ENCODE measurements around the gene NTM.

Gene NTM

DNA sequence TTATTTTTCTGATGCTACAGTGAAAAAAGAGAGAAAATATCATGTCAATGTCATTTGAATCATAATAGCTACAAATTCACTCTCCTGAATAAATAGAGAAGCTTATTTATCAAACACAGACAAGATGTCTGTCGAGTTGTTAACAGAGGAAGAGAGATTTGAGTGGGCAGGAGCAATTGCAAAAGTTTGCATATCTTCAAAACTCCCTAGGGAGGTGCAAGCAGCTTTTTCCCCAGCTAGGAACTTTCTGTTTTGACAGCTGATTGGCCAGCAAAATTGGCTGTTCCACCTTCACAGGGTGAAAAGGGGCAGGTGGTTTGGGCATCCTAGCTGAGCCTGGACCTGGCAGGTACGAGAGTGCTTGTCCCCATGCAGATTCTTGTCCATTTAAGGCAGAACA lies 98.2 kb downstream of the NTM start:
- Histone ChIP-seq H3K27ac (replicated peaks; ENCODE audit: low read length) (no peak overlapping the region), H2AK5ac (ENCODE audit: low read depth, low read length) (no peak overlapping the region), H2BK5ac (ENCODE audit: low read length) (no peak overlapping the region), H3K4ac (ENCODE audit: low read length) (no peak overlapping the region), H2BK120ac (ENCODE audit: low read depth, low read length) (no peak overlapping the region), H3K4me3 (ENCODE audit: low read length in 2 of 2) (no peak overlapping the region), H3K9ac (ENCODE audit: low read depth, low read length, poor library complexity) (no peak overlapping the region), H3K18ac (ENCODE audit: low read length) (no peak overlapping the region), H4K8ac (ENCODE audit: low read depth, low read length) (no peak overlapping the region), H2BK12ac (ENCODE audit: low read length) (no peak overlapping the region), H3K79me1 (ENCODE audit: low read depth, low read length) (no peaks in the 10 kb centered on the region), H2AFZ (ENCODE audit: low read length) (no peak overlapping the region), H3K23ac (ENCODE audit: low read depth, low read length, poor library complexity) (no peak overlapping the region), H3K4me1 (ENCODE audit: control insufficient read depth in 2 of 2, insufficient read depth in 1 of 2, low read depth in 1 of 2, low read length in 2 of 2) (peaks cover 0 to 27% of the 10 kb centered on the region in 2 donors), H3K14ac (ENCODE audit: low read length) (no peak overlapping the region), H3K27me3 (ENCODE audit: control insufficient read depth in 3 of 3, insufficient read depth in 3 of 3, low read depth in 1 of 3, low read length in 3 of 3) (no peaks in the 10 kb centered on the region), H3K36me3 (replicated peaks in 1 of 2; ENCODE audit: control insufficient read depth in 2 of 2, insufficient read depth in 2 of 2, low read length in 2 of 2) (no peaks in the 10 kb centered on the region), H2BK15ac (ENCODE audit: low read length) (no peak overlapping the region), H4K91ac (ENCODE audit: low read depth, low read length, poor library complexity) (no peak overlapping the region), H3K4me2 (ENCODE audit: insufficient read depth, low read length, poor library complexity, severe bottlenecking) (no peak overlapping the region), H3K9me3 (replicated peaks in 1 of 2; ENCODE audit: control insufficient read depth in 2 of 2, insufficient read depth in 1 of 2, low read depth in 1 of 2, low read length in 2 of 2) (no peaks in the 10 kb centered on the region)
- no peak for DNase-seq (ENCODE audit: low spot score)
- no CpG with 5 or more reads among the region's 2 CpGs for WGBS, 2 donors (ENCODE audit: extremely low coverage in 2 of 2, insufficient read length in 2 of 2, insufficient replicate concordance in 1 of 2)

DNA sequence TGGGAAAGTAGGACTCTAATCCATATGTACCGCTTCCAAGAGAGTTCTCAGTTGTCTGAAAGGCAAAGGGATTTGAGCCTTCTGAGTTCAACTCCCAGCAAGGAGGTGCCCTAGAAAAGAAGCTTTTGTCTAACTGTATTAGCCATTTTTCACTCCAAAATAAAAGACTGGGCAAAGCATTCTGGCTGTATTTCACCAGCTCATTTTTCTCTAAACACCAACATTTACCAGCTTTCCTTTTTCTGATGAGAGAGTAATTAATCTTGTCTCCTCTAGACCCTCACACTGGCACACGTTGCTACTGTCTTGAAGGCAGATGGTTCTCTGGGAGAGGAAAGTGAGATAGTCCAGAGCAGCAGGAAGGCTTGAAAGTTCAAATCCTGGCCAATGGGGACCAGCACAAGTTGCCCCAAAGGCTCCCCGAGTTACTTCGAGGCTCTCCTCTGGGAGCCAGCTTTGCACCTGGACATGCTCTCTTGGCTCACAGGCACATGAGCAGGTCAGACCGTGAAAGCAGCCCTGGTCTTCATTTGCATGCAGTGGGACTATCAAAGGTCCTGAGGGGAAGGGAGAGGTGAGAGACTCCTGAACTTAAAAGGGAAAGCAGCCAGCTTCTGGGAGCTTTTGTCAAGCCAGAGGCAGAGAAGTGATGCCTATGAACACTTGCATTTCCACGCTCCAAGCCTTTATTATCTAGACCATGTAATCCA lies 100.0 kb downstream of the NTM start:
- no peak overlapping the region for H4K8ac ChIP-seq (ENCODE audit: low read depth, low read length)
- H2AFZ ChIP-seq (ENCODE audit: low read length), result no peak overlapping the region
- no peak overlapping the region for H3K23ac ChIP-seq (ENCODE audit: low read depth, low read length, poor library complexity)
- H3K27me3 ChIP-seq (ENCODE audit: control insufficient read depth in 3 of 3, insufficient read depth in 3 of 3, low read depth in 1 of 3, low read length in 3 of 3), result no peaks in the 10 kb centered on the region
- no peak overlapping the region for H3K27ac ChIP-seq (replicated peaks; ENCODE audit: low read length)
- no peak overlapping the region for H2BK12ac ChIP-seq (ENCODE audit: low read length)
- no CpG with 5 or more reads among the region's 6 CpGs for WGBS, 2 donors (ENCODE audit: extremely low coverage in 2 of 2, insufficient read length in 2 of 2, insufficient replicate concordance in 1 of 2)
- no peak for DNase-seq (ENCODE audit: low spot score)
- H2BK15ac ChIP-seq (ENCODE audit: low read length), result no peak overlapping the region
- no peak overlapping the region for H3K4me3 ChIP-seq (ENCODE audit: low read length in 2 of 2)
- H3K9me3 ChIP-seq (replicated peaks in 1 of 2; ENCODE audit: control insufficient read depth in 2 of 2, insufficient read depth in 1 of 2, low read depth in 1 of 2, low read length in 2 of 2), result no peaks in the 10 kb centered on the region
- H3K14ac ChIP-seq (ENCODE audit: low read length), result no peak overlapping the region
- no peaks in the 10 kb centered on the region for H3K36me3 ChIP-seq (replicated peaks in 1 of 2; ENCODE audit: control insufficient read depth in 2 of 2, insufficient read depth in 2 of 2, low read length in 2 of 2)
- H3K79me1 ChIP-seq (ENCODE audit: low read depth, low read length), result no peaks in the 10 kb centered on the region
- H2AK5ac ChIP-seq (ENCODE audit: low read depth, low read length), result no peak overlapping the region
- H3K4me1 ChIP-seq (ENCODE audit: control insufficient read depth in 2 of 2, insufficient read depth in 1 of 2, low read depth in 1 of 2, low read length in 2 of 2), result peaks cover 0 to 26% of the 10 kb centered on the region in 2 donors
- no peak overlapping the region for H3K4me2 ChIP-seq (ENCODE audit: insufficient read depth, low read length, poor library complexity, severe bottlenecking)
- H3K4ac ChIP-seq (ENCODE audit: low read length), result no peak overlapping the region
- no peak overlapping the region for H3K9ac ChIP-seq (ENCODE audit: low read depth, low read length, poor library complexity)
- no peak overlapping the region for H4K91ac ChIP-seq (ENCODE audit: low read depth, low read length, poor library complexity)
- H3K18ac ChIP-seq (ENCODE audit: low read length), result no peak overlapping the region
- H2BK5ac ChIP-seq (ENCODE audit: low read length), result no peak overlapping the region
- H2BK120ac ChIP-seq (ENCODE audit: low read depth, low read length), result no peak overlapping the region

DNA sequence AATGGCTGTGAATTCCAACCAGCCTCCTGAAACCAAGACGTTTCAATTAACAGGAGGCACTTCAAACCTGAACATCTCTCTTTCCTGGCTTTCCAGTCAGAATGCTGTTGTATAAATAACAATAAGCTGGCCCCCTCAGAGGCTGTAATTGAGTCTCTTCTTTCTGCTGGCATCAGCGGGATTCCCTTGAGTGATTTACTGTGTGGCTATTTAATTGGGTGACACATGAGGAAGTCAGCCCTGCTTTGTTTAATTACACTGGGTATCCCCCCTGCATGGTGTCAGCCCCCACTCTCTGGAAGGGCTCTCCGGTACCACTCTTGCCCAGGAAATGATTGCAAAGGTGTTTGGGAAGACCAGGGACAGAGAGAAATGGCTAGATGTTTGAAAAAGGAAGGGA lies 101.6 kb downstream of the NTM start:
- H2BK120ac ChIP-seq (ENCODE audit: low read depth, low read length), result no peak overlapping the region
- no peak overlapping the region for H2BK15ac ChIP-seq (ENCODE audit: low read length)
- no peaks in the 10 kb centered on the region for H3K27me3 ChIP-seq (ENCODE audit: control insufficient read depth in 3 of 3, insufficient read depth in 3 of 3, low read depth in 1 of 3, low read length in 3 of 3)
- no peaks in the 10 kb centered on the region for H3K36me3 ChIP-seq (replicated peaks in 1 of 2; ENCODE audit: control insufficient read depth in 2 of 2, insufficient read depth in 2 of 2, low read length in 2 of 2)
- H2BK5ac ChIP-seq (ENCODE audit: low read length), result no peak overlapping the region
- no CpG with 5 or more reads among the region's 3 CpGs for WGBS, 2 donors (ENCODE audit: extremely low coverage in 2 of 2, insufficient read length in 2 of 2, insufficient replicate concordance in 1 of 2)
- peaks cover 0 to 20% of the 10 kb centered on the region in 2 donors for H3K4me1 ChIP-seq (ENCODE audit: control insufficient read depth in 2 of 2, insufficient read depth in 1 of 2, low read depth in 1 of 2, low read length in 2 of 2)
- H2AFZ ChIP-seq (ENCODE audit: low read length), result no peak overlapping the region
- no peaks in the 10 kb centered on the region for H3K79me1 ChIP-seq (ENCODE audit: low read depth, low read length)
- no peak overlapping the region for H3K23ac ChIP-seq (ENCODE audit: low read depth, low read length, poor library complexity)
- no peak for DNase-seq (ENCODE audit: low spot score)
- no peak overlapping the region for H3K4me3 ChIP-seq (ENCODE audit: low read length in 2 of 2)
- H3K27ac ChIP-seq (replicated peaks; ENCODE audit: low read length), result no peak overlapping the region
- H3K4ac ChIP-seq (ENCODE audit: low read length), result no peak overlapping the region
- H3K14ac ChIP-seq (ENCODE audit: low read length), result no peak overlapping the region
- H4K8ac ChIP-seq (ENCODE audit: low read depth, low read length), result no peak overlapping the region
- no peak overlapping the region for H4K91ac ChIP-seq (ENCODE audit: low read depth, low read length, poor library complexity)
- H3K18ac ChIP-seq (ENCODE audit: low read length), result no peak overlapping the region
- H3K9ac ChIP-seq (ENCODE audit: low read depth, low read length, poor library complexity), result no peak overlapping the region
- H3K4me2 ChIP-seq (ENCODE audit: insufficient read depth, low read length, poor library complexity, severe bottlenecking), result no peak overlapping the region
- no peak overlapping the region for H2BK12ac ChIP-seq (ENCODE audit: low read length)
- H3K9me3 ChIP-seq (replicated peaks in 1 of 2; ENCODE audit: control insufficient read depth in 2 of 2, insufficient read depth in 1 of 2, low read depth in 1 of 2, low read length in 2 of 2), result no peaks in the 10 kb centered on the region
- no peak overlapping the region for H2AK5ac ChIP-seq (ENCODE audit: low read depth, low read length)

DNA sequence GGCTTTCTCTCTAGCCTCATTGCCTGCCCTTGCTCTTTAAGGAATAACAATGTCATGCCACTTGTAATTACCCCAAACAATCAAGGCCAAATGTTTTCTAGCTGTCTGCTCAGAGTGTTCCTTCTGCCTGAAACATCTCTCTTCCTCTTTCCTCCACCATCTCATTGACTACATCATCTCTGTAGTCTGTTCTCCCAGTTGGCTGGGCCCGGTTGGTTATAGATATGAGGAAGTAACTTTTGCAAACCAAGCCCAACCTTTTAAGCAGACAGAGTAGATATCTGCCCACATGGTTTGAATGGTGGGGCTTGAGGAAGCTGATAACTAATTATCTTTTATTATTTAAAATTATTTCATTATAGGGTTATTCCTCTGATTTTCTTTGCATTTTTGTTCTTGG lies 104.5 kb downstream of the NTM start:
- Histone ChIP-seq H4K91ac (ENCODE audit: low read depth, low read length, poor library complexity) (no peak overlapping the region), H3K27ac (replicated peaks; ENCODE audit: low read length) (no peak overlapping the region), H3K4me1 (ENCODE audit: control insufficient read depth in 2 of 2, insufficient read depth in 1 of 2, low read depth in 1 of 2, low read length in 2 of 2) (peaks cover 0 to 13% of the 10 kb centered on the region in 2 donors), H3K27me3 (ENCODE audit: control insufficient read depth in 3 of 3, insufficient read depth in 3 of 3, low read depth in 1 of 3, low read length in 3 of 3) (no peaks in the 10 kb centered on the region), H3K14ac (ENCODE audit: low read length) (no peak overlapping the region), H3K9ac (ENCODE audit: low read depth, low read length, poor library complexity) (no peak overlapping the region), H3K36me3 (replicated peaks in 1 of 2; ENCODE audit: control insufficient read depth in 2 of 2, insufficient read depth in 2 of 2, low read length in 2 of 2) (no peaks in the 10 kb centered on the region), H3K18ac (ENCODE audit: low read length) (no peak overlapping the region), H3K4me2 (ENCODE audit: insufficient read depth, low read length, poor library complexity, severe bottlenecking) (no peak overlapping the region), H2BK12ac (ENCODE audit: low read length) (no peak overlapping the region), H2BK15ac (ENCODE audit: low read length) (no peak overlapping the region), H2AK5ac (ENCODE audit: low read depth, low read length) (no peak overlapping the region), H3K4ac (ENCODE audit: low read length) (no peak overlapping the region), H3K9me3 (replicated peaks in 1 of 2; ENCODE audit: control insufficient read depth in 2 of 2, insufficient read depth in 1 of 2, low read depth in 1 of 2, low read length in 2 of 2) (no peaks in the 10 kb centered on the region), H3K4me3 (ENCODE audit: low read length in 2 of 2) (no peak overlapping the region), H2BK5ac (ENCODE audit: low read length) (no peak overlapping the region), H2AFZ (ENCODE audit: low read length) (no peak overlapping the region), H4K8ac (ENCODE audit: low read depth, low read length) (no peak overlapping the region), H3K79me1 (ENCODE audit: low read depth, low read length) (no peaks in the 10 kb centered on the region), H2BK120ac (ENCODE audit: low read depth, low read length) (no peak overlapping the region), H3K23ac (ENCODE audit: low read depth, low read length, poor library complexity) (no peak overlapping the region)
- WGBS, 2 donors (ENCODE audit: extremely low coverage in 2 of 2, insufficient read length in 2 of 2, insufficient replicate concordance in 1 of 2), result no CpG with 5 or more reads among the region's 1 CpG
- DNase-seq (ENCODE audit: low spot score), result no peak

Measured in neuronal stem cell (in vitro differentiated cells).